Activated naive CD4-positive, alpha-beta T cell treated with Interleukin-2 at 50 U/mL for 16 hours (primary cell): ENCODE data around the gene BEX3.
"Not testable (repeated sequence)": the region's sequence is repeated elsewhere in the genome, so short reads cannot be mapped to it uniquely, and the experiment has no call there.

Experiments used
- DNase-seq: peaks from one replicate; pipeline ENCODE4 v3.0.0-alpha.2; 2020

BEX3 gene

GRCh38 chrX:103376118-103376978 is at the start of gene BEX3:
BEX3 (plus strand) TSS chrX:103376538; CDS start chrX:103377522, 984 bp downstream.
- DNase-seq, result peak; percentile 21

GRCh38 chrX:103329991-103330390 is 46.3 kb upstream of the BEX3 start, which contains the start of gene TCEAL7:
TCEAL7 (plus strand) TSS chrX:103330239; CDS start chrX:103331404, 1,165 bp downstream.
- no peak for DNase-seq

GRCh38 chrX:103330681-103331288 is 45.6 kb upstream of the BEX3 start:
- DNase-seq, result no peak

- no peak for DNase-seq
Observed at GRCh38 chrX:103338663-103339062, 37.7 kb upstream of the BEX3 start.

GRCh38 chrX:103343105-103343504 is 33.2 kb upstream of the BEX3 start:
- DNase-seq, result peak; percentile 29

GRCh38 chrX:103344606-103345005 is 31.7 kb upstream of the BEX3 start:
- no peak for DNase-seq

GRCh38 chrX:103347682-103348397 is 28.5 kb upstream of the BEX3 start:
- no peak for DNase-seq

- DNase-seq, result no peak
Observed at GRCh38 chrX:103356130-103356798, 20.1 kb upstream of the BEX3 start, which contains the start of gene TCEAL9. TCEAL9 (plus strand) TSS chrX:103356506; CDS start chrX:103357685, 1,179 bp downstream.

- no peak for DNase-seq
Observed at GRCh38 chrX:103356858-103357257, 19.5 kb upstream of the BEX3 start.

- no peak for DNase-seq
Observed at GRCh38 chrX:103357871-103358270, 18.5 kb upstream of the BEX3 start.

GRCh38 chrX:103359605-103360004 is 16.7 kb upstream of the BEX3 start:
- not testable (repeated sequence) for DNase-seq

GRCh38 chrX:103360092-103360491 is 16.2 kb upstream of the BEX3 start:
- no peak for DNase-seq

- no peak for DNase-seq
Observed at GRCh38 chrX:103360916-103361315, 15.4 kb upstream of the BEX3 start.

GRCh38 chrX:103361798-103362197 is 14.5 kb upstream of the BEX3 start:
- no peak for DNase-seq

- DNase-seq, result no peak
Observed at GRCh38 chrX:103362474-103362873, 13.9 kb upstream of the BEX3 start.

GRCh38 chrX:103363046-103363445 is 13.3 kb upstream of the BEX3 start:
- no peak for DNase-seq

- DNase-seq, result no peak
Observed at GRCh38 chrX:103367502-103367901, 8.8 kb upstream of the BEX3 start.

- no peak for DNase-seq
Observed at GRCh38 chrX:103369479-103369878, 6.9 kb upstream of the BEX3 start.

- DNase-seq, result no peak
Observed at GRCh38 chrX:103372886-103373285, 3.5 kb upstream of the BEX3 start.

- DNase-seq, result no peak
Observed at GRCh38 chrX:103373581-103373980, 2.8 kb upstream of the BEX3 start.

- peak; percentile 1 for DNase-seq
Observed at GRCh38 chrX:103376979-103377324, 614 bp downstream of the BEX3 start.

GRCh38 chrX:103378990-103379389 is 2.7 kb downstream of the BEX3 start:
- no peak for DNase-seq

- no peak for DNase-seq
Observed at GRCh38 chrX:103382877-103383276, 6.5 kb downstream of the BEX3 start.
